Measurements from ENCODE around the gene ZNF79.
"Not testable (repeated sequence)": the region's sequence is repeated elsewhere in the genome, so short reads cannot be mapped to it uniquely, and the experiment has no call there.

The ZNF79 gene

GRCh38 chr9:127463911-127464310, 39.7 kb downstream of the ZNF79 start:
- H4K91ac ChIP-seq (ENCODE audit: low read depth, low read length, poor library complexity), result no peak overlapping the region
- H2AFZ ChIP-seq (ENCODE audit: low read length), result no peak overlapping the region
- WGBS, 2 donors (ENCODE audit: extremely low coverage in 2 of 2, insufficient read length in 2 of 2, insufficient replicate concordance in 1 of 2), result no CpG with 5 or more reads among the region's 7 CpGs
- H2BK12ac ChIP-seq (ENCODE audit: low read length), result no peak overlapping the region
- H3K9me3 ChIP-seq (replicated peaks in 1 of 2; ENCODE audit: control insufficient read depth in 2 of 2, insufficient read depth in 1 of 2, low read depth in 1 of 2, low read length in 2 of 2), result peaks cover 0 to 1% of the 10 kb centered on the region in 2 donors
- no peak overlapping the region for H3K14ac ChIP-seq (ENCODE audit: low read length)
- no peak overlapping the region for H2BK5ac ChIP-seq (ENCODE audit: low read length)
- peaks cover 17 to 48% of the 10 kb centered on the region in 2 donors for H3K36me3 ChIP-seq (replicated peaks in 1 of 2; ENCODE audit: control insufficient read depth in 2 of 2, insufficient read depth in 2 of 2, low read length in 2 of 2)
- H2BK15ac ChIP-seq (ENCODE audit: low read length), result no peak overlapping the region
- H3K9ac ChIP-seq (ENCODE audit: low read depth, low read length, poor library complexity), result peak overlapping the region; percentile 64
- no peak overlapping the region for H2BK120ac ChIP-seq (ENCODE audit: low read depth, low read length)
- H4K8ac ChIP-seq (ENCODE audit: low read depth, low read length), result no peak overlapping the region
- H3K4ac ChIP-seq (ENCODE audit: low read length), result peak overlapping the region; percentile 27
- H3K4me3 ChIP-seq (ENCODE audit: low read length in 2 of 2), result no peak overlapping the region
- peak overlapping the region; percentile 2 for H3K23ac ChIP-seq (ENCODE audit: low read depth, low read length, poor library complexity)
- H3K27ac ChIP-seq (replicated peaks; ENCODE audit: low read length), result no peak overlapping the region
- H3K18ac ChIP-seq (ENCODE audit: low read length), result no peak overlapping the region
- H3K79me1 ChIP-seq (ENCODE audit: low read depth, low read length), result no peaks in the 10 kb centered on the region
- no peaks in the 10 kb centered on the region for H3K4me1 ChIP-seq (ENCODE audit: control insufficient read depth in 2 of 2, insufficient read depth in 1 of 2, low read depth in 1 of 2, low read length in 2 of 2)
- H3K4me2 ChIP-seq (ENCODE audit: insufficient read depth, low read length, poor library complexity, severe bottlenecking), result no peak overlapping the region
- no peak for DNase-seq (ENCODE audit: low spot score)
- H2AK5ac ChIP-seq (ENCODE audit: low read depth, low read length), result no peak overlapping the region
- H3K27me3 ChIP-seq (ENCODE audit: control insufficient read depth in 3 of 3, insufficient read depth in 3 of 3, low read depth in 1 of 3, low read length in 3 of 3), result no peaks in the 10 kb centered on the region

GRCh38 chr9:127466407-127466917, 42.3 kb downstream of the ZNF79 start:
- H3K18ac ChIP-seq (ENCODE audit: low read length); H2BK120ac ChIP-seq (ENCODE audit: low read depth, low read length); H3K4me2 ChIP-seq (ENCODE audit: insufficient read depth, low read length, poor library complexity, severe bottlenecking); H2BK15ac ChIP-seq (ENCODE audit: low read length); H3K27me3 ChIP-seq (ENCODE audit: control insufficient read depth in 3 of 3, insufficient read depth in 3 of 3, low read depth in 1 of 3, low read length in 3 of 3); H3K27ac ChIP-seq (replicated peaks; ENCODE audit: low read length); H3K23ac ChIP-seq (ENCODE audit: low read depth, low read length, poor library complexity); H3K9me3 ChIP-seq (replicated peaks in 1 of 2; ENCODE audit: control insufficient read depth in 2 of 2, insufficient read depth in 1 of 2, low read depth in 1 of 2, low read length in 2 of 2); H4K91ac ChIP-seq (ENCODE audit: low read depth, low read length, poor library complexity); H3K14ac ChIP-seq (ENCODE audit: low read length); H2AFZ ChIP-seq (ENCODE audit: low read length); H3K4ac ChIP-seq (ENCODE audit: low read length); H4K8ac ChIP-seq (ENCODE audit: low read depth, low read length); DNase-seq (ENCODE audit: low spot score); H3K79me1 ChIP-seq (ENCODE audit: low read depth, low read length); H2AK5ac ChIP-seq (ENCODE audit: low read depth, low read length); H3K4me1 ChIP-seq (ENCODE audit: control insufficient read depth in 2 of 2, insufficient read depth in 1 of 2, low read depth in 1 of 2, low read length in 2 of 2); H2BK12ac ChIP-seq (ENCODE audit: low read length); H2BK5ac ChIP-seq (ENCODE audit: low read length); H3K9ac ChIP-seq (ENCODE audit: low read depth, low read length, poor library complexity); H3K4me3 ChIP-seq (ENCODE audit: low read length in 2 of 2): not testable (repeated sequence)
- no CpG with 5 or more reads among the region's 5 CpGs for WGBS, 2 donors (ENCODE audit: extremely low coverage in 2 of 2, insufficient read length in 2 of 2, insufficient replicate concordance in 1 of 2)
- peaks cover 10 to 34% of the 10 kb centered on the region in 2 donors for H3K36me3 ChIP-seq (replicated peaks in 1 of 2; ENCODE audit: control insufficient read depth in 2 of 2, insufficient read depth in 2 of 2, low read length in 2 of 2)

- Histone ChIP-seq H3K79me1 (ENCODE audit: low read depth, low read length) (no peaks in the 10 kb centered on the region), H4K8ac (ENCODE audit: low read depth, low read length) (no peak overlapping the region), H3K23ac (ENCODE audit: low read depth, low read length, poor library complexity) (peak overlapping the region; percentile 65), H2BK15ac (ENCODE audit: low read length) (no peak overlapping the region), H2BK120ac (ENCODE audit: low read depth, low read length) (no peak overlapping the region), H3K4me3 (ENCODE audit: low read length in 2 of 2) (no peak overlapping the region), H3K4me1 (ENCODE audit: control insufficient read depth in 2 of 2, insufficient read depth in 1 of 2, low read depth in 1 of 2, low read length in 2 of 2) (no peaks in the 10 kb centered on the region), H3K4me2 (ENCODE audit: insufficient read depth, low read length, poor library complexity, severe bottlenecking) (no peak overlapping the region), H3K27ac (replicated peaks; ENCODE audit: low read length) (no peak overlapping the region), H3K4ac (ENCODE audit: low read length) (no peak overlapping the region), H3K36me3 (replicated peaks in 1 of 2; ENCODE audit: control insufficient read depth in 2 of 2, insufficient read depth in 2 of 2, low read length in 2 of 2) (peaks cover 6 to 23% of the 10 kb centered on the region in 2 donors), H2AK5ac (ENCODE audit: low read depth, low read length) (no peak overlapping the region), H3K14ac (ENCODE audit: low read length) (no peak overlapping the region), H2AFZ (ENCODE audit: low read length) (no peak overlapping the region), H2BK12ac (ENCODE audit: low read length) (no peak overlapping the region), H4K91ac (ENCODE audit: low read depth, low read length, poor library complexity) (no peak overlapping the region), H2BK5ac (ENCODE audit: low read length) (no peak overlapping the region), H3K9me3 (replicated peaks in 1 of 2; ENCODE audit: control insufficient read depth in 2 of 2, insufficient read depth in 1 of 2, low read depth in 1 of 2, low read length in 2 of 2) (peaks cover 0 to 1% of the 10 kb centered on the region in 2 donors), H3K18ac (ENCODE audit: low read length) (no peak overlapping the region), H3K9ac (ENCODE audit: low read depth, low read length, poor library complexity) (no peak overlapping the region), H3K27me3 (ENCODE audit: control insufficient read depth in 3 of 3, insufficient read depth in 3 of 3, low read depth in 1 of 3, low read length in 3 of 3) (no peaks in the 10 kb centered on the region)
- no CpG with 5 or more reads among the region's 14 CpGs for WGBS, 2 donors (ENCODE audit: extremely low coverage in 2 of 2, insufficient read length in 2 of 2, insufficient replicate concordance in 1 of 2)
- no peak for DNase-seq (ENCODE audit: low spot score)
Measured at GRCh38 chr9:127467621-127468020, 43.4 kb downstream of the ZNF79 start.

GRCh38 chr9:127470662-127471061, 46.5 kb downstream of the ZNF79 start:
- Histone ChIP-seq H3K18ac (ENCODE audit: low read length) (no peak overlapping the region), H2BK15ac (ENCODE audit: low read length) (no peak overlapping the region), H3K27ac (replicated peaks; ENCODE audit: low read length) (no peak overlapping the region), H3K14ac (ENCODE audit: low read length) (no peak overlapping the region), H2BK120ac (ENCODE audit: low read depth, low read length) (no peak overlapping the region), H3K27me3 (ENCODE audit: control insufficient read depth in 3 of 3, insufficient read depth in 3 of 3, low read depth in 1 of 3, low read length in 3 of 3) (no peaks in the 10 kb centered on the region), H3K79me1 (ENCODE audit: low read depth, low read length) (no peaks in the 10 kb centered on the region), H4K91ac (ENCODE audit: low read depth, low read length, poor library complexity) (no peak overlapping the region), H3K9ac (ENCODE audit: low read depth, low read length, poor library complexity) (no peak overlapping the region), H4K8ac (ENCODE audit: low read depth, low read length) (no peak overlapping the region), H2BK5ac (ENCODE audit: low read length) (no peak overlapping the region), H3K9me3 (replicated peaks in 1 of 2; ENCODE audit: control insufficient read depth in 2 of 2, insufficient read depth in 1 of 2, low read depth in 1 of 2, low read length in 2 of 2) (no peaks in the 10 kb centered on the region), H3K23ac (ENCODE audit: low read depth, low read length, poor library complexity) (no peak overlapping the region), H3K36me3 (replicated peaks in 1 of 2; ENCODE audit: control insufficient read depth in 2 of 2, insufficient read depth in 2 of 2, low read length in 2 of 2) (peaks cover 8 to 9% of the 10 kb centered on the region in 2 donors), H2BK12ac (ENCODE audit: low read length) (no peak overlapping the region), H2AK5ac (ENCODE audit: low read depth, low read length) (no peak overlapping the region), H3K4me1 (ENCODE audit: control insufficient read depth in 2 of 2, insufficient read depth in 1 of 2, low read depth in 1 of 2, low read length in 2 of 2) (no peaks in the 10 kb centered on the region), H3K4ac (ENCODE audit: low read length) (no peak overlapping the region), H3K4me2 (ENCODE audit: insufficient read depth, low read length, poor library complexity, severe bottlenecking) (no peak overlapping the region), H3K4me3 (ENCODE audit: low read length in 2 of 2) (no peak overlapping the region), H2AFZ (ENCODE audit: low read length) (no peak overlapping the region)
- no peak for DNase-seq (ENCODE audit: low spot score)
- no CpG with 5 or more reads among the region's 3 CpGs for WGBS, 2 donors (ENCODE audit: extremely low coverage in 2 of 2, insufficient read length in 2 of 2, insufficient replicate concordance in 1 of 2)

All from neuronal stem cell (in vitro differentiated cells).